GM12892 (cell line): Measurements from ENCODE around the gene KCNMA1.

Source experiments
- POLR2A ChIP-seq: IDR thresholded peaks from 2 replicates; pipeline ENCODE4 v1.6.1; 2011; ENCODE audit warnings: low read depth, low read length, control low read depth
- POLR2AphosphoS5 ChIP-seq: IDR thresholded peaks from 2 replicates; pipeline ENCODE4 v1.6.1; 2011; ENCODE audit warnings: low read depth, low read length, control low read depth
- TAF1 ChIP-seq: IDR thresholded peaks from 2 replicates; pipeline ENCODE4 v1.6.1; 2011; ENCODE audit warnings: low read depth, mild to moderate bottlenecking, control low read depth, low read length, borderline replicate concordance

DNA sequence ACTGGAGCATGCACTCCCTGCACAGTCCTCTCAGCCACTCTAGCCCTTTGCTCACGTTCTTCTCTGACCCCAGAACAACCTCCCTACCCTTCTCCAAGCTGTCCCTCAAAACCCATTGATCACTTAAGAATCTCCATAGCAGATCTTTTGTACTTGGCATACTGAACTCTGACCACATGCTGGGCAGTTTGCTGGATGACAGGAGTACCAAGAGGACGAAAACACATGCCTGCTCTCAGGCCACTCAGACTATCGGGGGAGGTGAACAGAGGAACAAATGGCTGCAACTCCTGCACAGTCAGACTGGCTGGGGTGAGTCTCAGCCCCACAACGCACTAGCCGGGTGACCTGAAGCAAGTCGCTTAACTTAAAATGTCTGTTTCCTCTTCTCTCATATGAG is 52.7 kb downstream of the KCNMA1 start:
- no peak for TF ChIP-seq POLR2A
- TF ChIP-seq POLR2AphosphoS5, result no peak
- no peak for TF ChIP-seq TAF1
